NCI-H2107 treated with DMSO at 0.1 percent for 48 hours (cell line): ENCODE results near the gene PARP1.
"Not testable (repeated sequence)": the region's sequence is repeated elsewhere in the genome, so short reads cannot be mapped to it uniquely, and the experiment has no call there.

ENCODE experiments used
- DNase-seq: peaks from one replicate; lab custom pipeline; 2025; ENCODE audit not compliant: unreplicated experiment; lab: John Stamatoyannopoulos, UW

Gene PARP1

DNA sequence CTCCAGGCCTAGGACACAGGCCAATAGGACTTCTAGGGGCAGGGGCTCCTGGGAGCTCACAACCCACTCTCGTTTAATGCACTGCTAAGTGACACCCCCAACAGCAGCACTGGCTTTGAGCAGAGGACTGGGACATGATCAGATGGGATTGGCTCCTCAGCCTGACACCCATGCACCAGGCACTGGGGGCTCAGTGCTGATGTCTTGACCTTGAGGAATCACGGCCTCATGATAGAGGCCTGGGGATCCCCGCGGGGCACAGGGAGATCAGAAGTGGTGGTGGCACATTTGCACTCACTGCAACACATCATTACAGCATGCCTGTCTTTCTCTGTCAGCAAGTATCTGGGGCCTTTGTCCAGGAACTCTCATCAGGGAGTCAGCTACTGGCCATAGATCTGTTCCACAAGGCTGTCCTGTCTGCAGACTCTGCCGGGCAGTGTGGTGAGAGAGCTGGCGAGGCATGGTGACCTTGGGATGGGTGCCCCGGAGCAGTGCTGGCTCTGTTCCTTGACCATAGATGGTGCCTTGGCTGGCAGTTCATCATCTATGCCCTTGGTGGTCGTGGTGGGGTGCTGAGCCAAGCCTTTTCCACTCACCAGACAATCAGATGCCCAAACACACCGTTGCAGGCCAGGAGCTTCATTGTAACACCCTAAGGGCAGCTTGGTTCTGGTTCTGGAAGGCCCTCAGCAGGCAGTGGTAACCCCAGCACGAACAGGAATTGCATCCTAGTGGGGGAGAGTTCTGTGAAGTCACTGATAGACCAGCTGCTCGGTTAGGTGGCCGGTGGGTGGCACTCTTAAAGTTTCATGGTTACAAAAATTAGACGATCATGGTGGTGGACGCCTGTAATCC is 22.2 kb upstream of the PARP1 start:
- DNase-seq, result no peak

DNA sequence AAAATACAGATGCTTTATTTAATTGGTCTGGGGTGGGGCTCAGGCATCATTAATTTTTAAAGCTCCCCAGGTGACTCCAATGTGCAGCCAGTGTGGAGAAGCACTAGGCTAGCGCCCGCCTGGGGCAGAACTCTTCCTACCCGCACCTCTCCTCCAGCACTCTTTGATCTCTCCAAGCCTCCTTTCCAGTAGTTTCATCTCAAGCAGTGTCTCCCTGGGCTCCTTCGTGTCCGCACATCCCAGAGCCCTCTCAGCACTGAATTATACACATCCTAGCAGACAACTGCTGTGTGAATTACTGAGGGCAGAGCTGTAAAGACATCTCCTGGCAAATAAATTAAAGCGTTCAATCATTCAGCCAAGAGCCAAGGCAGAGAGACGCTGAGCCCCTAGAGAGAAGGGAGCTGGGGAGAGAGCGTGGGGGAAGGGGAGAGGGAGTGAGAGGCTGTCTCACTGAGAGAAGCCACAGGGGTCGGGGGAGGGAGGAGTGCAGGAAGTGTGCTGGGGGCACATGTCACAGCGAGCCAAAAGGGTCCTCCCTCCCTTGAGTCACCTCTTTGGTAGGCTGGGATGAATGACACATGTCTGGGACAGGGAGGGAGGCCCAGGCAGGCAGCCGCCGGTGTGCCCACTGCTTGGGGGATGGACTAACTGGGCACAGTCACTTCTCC is 21.0 kb upstream of the PARP1 start:
- peak; percentile 63 for DNase-seq

DNA sequence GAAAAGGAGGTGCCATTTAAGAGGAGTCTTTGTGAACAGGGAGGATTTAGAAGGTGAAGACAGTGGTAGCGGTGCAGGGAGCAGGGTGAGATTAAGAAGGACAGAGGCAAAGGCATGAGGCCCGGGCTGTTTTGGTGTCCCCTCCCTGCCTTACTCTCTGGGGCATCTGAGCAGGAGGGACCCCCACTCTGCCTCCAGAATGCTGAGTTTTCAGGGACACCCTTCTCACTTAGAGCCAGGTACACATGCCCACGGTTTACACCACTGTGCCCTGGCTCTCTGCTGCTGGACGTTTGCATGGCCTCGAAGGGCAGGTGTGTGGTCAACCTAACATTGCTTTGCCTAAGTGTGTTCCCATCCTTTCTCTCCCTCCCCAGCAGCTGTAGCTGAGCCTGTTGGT is 20.5 kb upstream of the PARP1 start:
- no peak for DNase-seq

DNA sequence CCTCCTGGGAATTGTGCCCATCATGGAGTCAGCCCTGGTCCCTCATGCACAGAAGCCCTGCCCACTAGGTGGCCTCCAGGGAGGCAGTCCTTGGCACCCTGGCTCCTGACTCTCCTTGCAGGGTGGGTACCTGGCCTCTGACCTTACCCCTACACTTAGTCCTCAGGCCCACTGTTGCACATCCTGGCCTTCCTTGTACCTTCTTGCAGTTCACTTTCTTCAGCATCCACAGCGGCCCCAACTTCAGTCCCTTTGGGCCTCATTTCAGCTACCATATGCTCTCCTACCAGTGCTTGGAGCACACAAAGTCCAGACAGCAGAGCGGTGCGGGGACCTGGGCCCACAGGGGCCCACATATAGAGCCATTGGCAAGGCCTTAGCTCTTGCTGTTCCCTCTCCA is 19.2 kb upstream of the PARP1 start:
- DNase-seq, result no peak

DNA sequence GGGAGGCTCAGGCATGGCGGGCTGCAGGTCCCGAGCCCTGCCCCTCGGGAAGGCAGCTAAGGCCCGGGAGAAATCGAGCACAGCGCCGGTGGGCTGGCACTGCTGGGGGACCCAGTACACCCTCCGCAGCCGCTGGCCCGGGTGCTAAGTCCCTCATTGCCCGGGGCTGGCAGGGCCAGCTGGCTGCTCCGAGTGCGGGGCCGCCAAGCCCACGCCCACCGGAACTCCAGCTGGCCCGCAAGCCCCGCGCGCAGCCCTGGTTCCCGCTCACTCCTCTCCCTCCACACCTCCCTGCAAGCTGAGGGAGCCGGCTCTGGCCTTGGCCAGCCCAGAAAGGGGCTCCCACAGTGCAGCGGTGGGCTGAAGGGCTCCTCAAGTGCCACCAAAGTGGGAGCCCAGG is 18.5 kb upstream of the PARP1 start:
- DNase-seq, result not testable (repeated sequence)

DNA sequence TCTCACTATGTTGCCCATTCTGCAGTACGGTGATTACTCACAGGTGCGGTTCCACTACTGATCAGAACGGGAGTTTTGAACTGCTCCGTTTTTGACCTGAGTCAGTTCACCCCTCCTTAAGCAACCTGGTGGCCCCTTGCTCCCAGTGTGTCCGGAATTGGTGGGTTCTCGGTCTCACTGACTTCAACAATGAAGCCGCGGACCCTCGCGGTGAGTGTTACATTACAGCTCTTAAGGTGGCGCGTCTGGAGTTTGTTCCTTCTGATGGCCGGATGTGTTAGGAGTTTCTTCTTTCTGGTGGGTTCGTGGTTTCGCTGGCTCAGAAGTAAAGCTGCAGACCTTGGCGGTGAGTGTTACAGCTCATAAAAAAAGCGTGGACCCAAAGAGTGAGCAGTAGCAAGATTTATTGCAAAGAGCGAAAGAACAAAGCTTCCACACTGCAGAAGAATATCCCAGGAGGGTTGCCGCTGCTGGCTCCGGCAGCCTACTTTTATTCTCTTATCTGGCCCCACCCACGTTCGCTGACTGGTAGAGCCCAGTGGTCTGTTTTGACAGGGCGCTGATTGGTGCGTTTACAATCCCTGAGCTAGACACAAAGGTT is 17.6 kb upstream of the PARP1 start:
- DNase-seq, result no peak

DNA sequence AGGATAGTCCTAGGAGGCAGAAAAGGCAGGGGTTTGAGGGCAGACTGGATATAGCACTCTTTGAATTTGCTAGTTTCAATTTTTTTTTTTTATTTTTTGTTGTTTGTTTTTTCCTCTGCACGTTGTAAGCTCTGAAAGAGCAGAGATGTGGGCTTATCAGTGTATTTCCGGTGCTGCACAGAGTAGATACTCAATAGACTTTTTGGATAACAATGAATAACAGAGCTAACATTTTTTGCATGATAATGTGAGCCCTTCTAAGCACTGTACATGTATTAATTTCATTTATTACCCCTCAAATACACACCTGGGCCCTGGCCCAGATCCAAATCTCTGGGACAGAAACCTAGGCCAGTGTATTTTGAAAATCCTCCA is 17.1 kb upstream of the PARP1 start:
- DNase-seq, result no peak

DNA sequence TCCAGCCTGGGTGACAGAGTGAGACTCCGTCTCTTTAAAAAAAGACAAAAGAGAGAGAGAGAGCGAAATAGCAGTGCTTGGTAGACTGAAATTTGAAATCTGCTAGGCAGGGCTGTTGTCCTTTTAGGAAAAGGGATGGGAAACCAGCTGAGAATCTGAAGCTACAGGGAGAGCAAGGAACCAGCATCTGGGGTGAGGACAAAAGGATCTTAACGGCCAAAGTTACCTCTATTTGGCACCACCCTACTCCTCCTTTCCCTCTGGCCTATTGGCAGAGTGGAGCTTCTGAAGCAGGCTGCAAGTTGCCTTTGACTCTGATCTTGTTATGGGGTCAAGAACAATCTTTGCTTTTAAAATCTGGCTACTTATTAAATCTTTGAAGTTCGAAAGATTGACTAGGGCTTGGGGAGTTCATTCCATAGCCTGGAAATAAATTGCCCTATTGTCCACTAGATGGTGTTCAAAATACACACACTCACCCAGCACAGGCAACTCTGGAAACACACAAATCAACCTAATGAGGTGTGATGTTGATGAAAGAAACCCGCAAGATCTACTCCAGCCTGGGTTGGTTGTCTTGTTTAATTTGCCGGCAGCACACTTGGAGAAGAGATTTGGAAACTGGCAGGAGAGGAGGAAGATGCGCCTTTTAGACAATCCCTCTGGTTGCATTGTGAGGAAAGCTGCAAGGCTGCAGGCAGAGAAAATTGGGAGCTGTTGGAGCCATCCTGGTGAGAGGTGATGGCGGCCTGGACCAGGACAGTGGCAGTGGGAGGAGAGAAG is 16.5 kb upstream of the PARP1 start:
- peak; percentile 86 for DNase-seq

DNA sequence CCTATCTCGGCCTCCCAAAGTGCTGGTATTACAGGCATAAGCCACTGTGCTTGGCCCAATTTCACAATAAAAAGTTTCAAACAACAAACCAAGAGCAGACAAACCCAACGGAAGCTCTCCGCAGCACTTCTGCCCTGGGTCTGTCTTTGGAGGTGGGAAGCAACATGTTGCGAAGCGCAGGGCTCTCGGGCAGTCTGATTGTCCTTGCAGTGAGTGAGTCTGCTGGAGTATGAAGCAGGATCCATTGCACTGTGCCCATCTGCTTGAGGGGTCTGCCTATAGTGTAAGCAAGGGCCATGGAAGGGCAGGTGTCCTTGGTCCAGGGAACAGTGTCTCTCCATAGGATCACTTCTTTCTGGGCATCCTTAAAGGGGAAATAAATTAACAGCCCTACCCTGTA is 14.6 kb upstream of the PARP1 start:
- no peak for DNase-seq

DNA sequence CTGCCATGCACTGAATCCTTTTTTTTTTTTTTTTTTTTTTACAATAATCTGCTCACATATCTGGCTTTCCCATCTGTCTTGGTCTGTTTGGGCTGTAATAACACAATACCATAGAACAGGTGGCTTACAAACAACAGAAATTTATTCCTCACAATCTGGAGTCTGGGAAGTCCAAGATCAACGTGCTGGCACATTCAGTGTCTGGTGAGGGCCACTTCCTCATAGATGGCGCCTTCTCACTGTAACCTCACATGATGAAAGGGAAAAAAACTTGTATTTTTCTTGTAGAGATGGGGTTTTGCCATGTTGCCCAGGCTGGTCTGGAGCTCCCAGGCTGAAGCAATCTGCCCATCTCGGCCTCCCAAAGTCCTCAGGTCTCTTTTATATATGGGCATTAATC is 13.0 kb upstream of the PARP1 start:
- no peak for DNase-seq

DNA sequence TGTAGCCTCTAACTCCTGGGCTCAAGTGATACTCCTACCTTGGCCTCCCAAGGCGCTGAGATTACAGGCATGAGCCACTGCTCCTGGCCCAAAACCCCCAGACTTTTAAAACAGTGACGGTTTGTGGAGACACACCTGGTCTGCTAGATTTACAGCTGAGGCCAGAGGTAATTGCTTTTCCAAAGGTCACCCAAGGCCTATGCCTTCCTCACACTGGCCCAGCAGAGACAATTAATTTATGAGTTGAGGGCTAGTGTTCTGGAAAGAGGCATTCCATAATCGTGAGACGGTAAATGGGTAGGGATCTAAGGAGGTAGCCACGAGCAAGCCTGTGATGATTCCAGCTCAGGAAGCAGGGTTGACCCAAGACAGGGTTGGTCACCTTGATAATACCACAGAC is 12.4 kb upstream of the PARP1 start:
- no peak for DNase-seq

DNA sequence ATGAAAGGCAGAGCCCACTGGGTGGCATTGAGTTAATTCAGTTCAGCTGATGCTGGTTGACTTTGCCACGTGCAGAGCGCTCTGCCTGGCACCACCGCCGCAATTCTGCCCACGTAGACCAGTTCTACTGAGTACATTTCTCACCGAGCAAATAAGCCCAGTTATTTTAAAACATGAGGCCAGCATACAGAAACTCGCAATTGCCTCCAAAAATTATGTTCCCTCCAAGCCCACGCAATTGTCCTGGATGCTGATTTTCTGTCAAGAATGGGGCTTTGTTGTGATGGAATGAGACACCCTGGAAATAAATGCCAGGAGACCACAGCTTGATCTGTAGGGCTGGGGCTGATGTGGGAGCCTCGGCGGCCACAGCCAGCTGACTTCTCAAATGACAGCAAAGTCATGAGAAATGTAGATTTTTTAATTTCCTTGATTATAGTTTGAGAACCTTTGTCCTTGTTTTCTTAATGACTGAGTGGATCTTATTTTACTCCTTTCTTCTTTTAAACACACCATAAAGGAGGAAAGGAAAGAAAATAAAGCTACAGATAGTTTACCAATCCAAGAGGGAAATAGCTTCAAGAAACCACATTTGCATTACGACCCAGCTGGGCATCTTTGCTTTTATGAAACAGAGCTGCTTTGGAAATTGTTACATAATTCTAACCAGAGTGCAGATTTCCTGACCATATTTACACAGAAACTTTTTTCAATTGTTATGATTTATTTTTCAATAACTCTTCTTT is 11.6 kb upstream of the PARP1 start:
- no peak for DNase-seq

DNA sequence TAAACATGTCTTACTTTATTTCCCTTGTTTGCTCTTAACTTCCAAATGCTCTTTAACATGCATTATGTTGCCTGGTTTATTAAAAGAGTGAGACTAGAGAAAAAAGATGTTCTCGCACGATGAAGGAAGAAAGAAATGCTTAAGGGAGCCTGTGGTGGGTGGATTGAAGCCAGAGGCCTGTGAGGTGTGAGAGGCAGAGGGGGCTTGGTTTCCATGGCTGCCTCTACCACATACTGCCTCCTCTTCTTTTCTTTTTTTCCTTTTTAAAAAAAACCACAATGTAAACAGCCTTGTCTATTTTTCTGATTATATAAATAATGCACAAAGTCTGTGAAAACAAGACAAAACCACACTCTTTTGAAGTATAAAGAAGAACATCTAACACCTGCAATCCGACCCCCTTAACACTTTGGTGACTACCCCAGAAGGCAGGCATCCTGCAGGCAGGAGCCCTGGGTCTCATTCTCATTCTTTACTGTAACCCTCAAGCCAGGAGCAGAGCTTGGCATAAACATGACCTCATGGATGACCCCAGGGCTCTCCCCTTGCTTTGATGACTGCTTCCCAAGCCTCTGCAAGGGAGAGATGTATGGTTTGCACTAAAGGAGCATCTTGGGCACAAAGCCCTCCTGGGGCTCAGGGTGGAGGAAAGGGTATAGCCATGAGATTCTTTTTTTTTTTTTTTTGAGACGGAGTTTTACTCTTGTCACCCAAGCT is 10.1 kb upstream of the PARP1 start:
- no peak for DNase-seq

DNA sequence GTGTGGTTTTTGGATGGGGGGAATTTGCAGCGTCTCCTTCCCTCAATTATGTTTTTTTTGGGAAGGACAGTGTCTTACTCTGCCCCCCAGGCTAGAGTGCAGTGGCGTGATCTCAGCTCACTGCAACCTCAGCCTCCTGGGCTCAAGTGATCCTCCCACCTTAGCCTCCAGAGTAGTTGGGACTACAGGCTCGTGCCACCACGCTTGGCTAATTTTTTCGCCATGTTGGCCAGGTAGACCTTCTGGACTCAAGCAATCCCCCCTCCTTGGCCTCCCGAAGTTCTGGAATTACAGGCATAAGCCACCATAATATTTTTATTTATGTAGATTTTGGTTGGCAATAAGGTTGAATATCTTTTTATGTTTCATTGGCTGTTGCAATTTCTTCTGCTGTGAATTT is 9.5 kb upstream of the PARP1 start:
- DNase-seq, result no peak

DNA sequence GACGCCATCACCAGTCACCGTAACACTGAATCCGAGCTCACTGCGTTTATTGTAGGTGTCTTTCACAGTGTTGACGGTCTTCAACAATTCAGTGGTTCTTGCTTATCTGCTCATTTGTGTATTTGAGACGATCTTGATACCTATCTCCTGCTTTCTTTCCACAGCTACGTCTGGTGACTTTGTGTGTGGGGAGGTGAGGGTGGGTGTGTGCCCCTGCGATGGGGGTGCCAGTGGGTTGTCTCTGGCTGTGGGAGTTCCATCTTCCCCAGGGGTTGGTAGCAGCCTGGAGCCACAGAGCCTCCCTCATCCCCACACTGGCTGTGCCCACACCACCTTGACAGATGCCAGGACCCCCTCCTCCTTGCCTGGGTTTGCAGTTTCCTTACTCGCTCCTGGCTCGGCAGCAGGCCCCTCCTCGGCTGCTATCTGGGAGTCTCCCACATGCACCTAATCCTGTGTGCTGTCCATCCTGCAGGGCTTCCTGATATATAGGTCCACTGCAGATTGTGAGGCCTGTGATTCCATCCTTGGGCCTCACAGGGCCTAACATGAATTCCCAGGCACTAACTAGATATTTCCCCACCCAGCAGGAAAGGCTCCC is 6.3 kb upstream of the PARP1 start:
- no peak for DNase-seq

DNA sequence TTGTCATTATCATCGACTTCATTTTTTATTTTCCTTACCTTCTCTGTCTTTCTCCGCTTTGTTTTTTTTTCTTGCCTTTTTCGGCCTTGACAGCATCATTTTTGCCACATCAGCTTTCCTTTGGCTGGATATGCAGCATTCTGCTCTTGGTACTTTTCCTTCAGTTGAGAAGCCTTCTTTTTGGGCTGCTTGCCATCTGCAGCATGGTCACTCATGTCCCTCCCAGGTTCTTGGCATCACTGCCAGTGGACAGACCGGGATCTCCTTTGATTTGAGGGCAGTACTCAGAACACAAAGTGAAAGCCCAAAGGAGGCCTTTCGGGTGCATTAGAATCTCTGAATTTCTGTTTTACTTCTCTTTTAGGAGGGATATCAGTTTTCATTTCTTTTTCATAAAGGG is 3.7 kb upstream of the PARP1 start:
- DNase-seq, result no peak

DNA sequence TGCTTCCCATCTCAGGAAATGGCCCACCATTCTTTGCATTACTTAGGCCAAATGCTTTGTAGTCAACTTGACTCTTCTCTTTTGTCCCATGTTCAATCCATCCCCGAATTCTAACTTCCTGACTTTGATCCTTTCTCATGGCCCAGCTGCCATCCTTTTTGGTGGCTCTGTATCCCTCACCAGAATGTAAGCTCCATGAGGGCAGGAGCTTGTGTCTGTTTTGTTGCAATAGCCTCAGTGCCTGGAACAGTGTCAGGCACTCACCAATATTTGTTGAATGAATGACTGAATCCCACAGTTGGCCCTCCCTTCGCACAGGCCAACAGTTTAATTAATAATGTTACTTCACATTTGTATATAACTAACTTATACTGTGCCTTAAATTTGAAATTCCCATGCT is 3.1 kb upstream of the PARP1 start:
- DNase-seq, result no peak

DNA sequence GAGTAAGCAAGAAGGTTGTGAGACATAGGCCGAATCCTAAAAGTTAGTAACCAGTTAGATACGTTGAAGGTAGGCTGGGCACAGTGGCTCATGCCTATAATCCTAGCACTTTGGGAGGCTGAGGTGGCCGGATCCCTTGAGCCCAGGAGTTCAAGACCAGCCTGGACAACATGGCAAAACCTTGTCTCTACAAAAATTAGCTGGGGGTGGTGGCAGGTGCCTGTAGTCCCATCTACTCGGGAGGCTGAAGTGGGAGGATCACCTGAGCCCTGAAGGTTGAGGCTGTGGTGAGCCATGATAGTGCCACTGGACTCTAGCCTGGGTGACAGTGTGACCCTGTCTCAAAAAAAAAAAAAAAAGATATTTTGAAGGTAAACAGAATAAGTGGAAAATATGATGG is 1.5 kb upstream of the PARP1 start:
- DNase-seq, result no peak

DNA sequence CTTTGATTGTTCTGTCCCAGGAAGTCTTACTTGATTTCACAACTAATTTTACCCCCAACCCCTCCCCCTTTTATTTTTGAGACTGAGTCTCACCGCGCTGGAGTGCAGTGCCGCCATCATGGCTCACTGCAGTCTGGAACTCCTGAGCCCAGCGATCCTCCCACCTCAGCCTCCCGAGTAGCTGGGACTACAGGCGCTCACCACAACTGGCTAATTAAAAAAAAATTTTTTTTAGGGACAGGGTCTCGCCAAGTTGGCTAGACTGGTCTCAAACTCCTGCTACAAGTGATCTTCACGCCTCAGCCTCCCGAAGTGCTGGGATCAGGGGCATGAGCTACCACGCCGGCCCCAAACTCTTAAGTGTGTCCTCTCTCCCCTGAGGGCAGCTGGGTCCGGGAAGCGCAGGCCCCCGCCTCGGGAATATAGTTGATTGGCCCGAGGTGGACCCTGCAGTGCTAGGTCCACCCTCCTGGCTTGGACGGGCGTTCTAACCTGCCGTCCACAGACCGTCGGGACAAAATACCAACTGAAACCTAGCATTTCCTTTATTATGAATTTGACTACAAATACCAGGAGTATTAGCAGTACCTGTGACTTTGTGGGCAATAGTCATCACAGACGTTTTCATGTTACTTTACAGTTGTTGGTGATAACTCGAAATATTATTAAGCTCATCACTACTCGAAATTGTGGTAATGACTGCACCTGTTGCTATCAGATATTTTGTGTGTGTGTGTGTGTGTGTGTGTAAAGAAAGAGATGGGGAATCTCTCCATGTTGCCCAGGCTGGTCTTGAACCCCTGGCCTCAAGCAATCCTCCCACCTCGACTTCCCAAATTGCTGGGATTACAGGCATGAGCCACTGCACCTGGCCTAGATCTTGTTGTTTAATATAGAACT is 642 bp upstream of the PARP1 start:
- DNase-seq, result no peak
